Esophagus squamous epithelium (tissue), 4 donors: Measurements from ENCODE around the gene FAM168A.

Experiments used
- CTCF ChIP-seq, 6 experiments: fragments of 450-650 bp in 4 of 6; fragments of 200-600 bp in 2 of 6; sonication (generic) in 2 of 6; IDR thresholded peaks; one replicate each; pipeline ENCODE4 v1.5.1; 2016 to 2019; ENCODE audit warnings: antibody characterized with exemption in 6 of 6, mild to moderate bottlenecking in 4 of 6, moderate library complexity in 4 of 6
- POLR2A ChIP-seq, 4 donors: fragments of 450-650 bp; IDR thresholded peaks; one replicate each; pipeline ENCODE4 v1.6.1; 2017; ENCODE audit warnings: antibody characterized with exemption in 4 of 4, mild to moderate bottlenecking in 4 of 4, moderate library complexity in 3 of 4

GRCh38 chr11:73399636-73400035 is 198.3 kb downstream of the FAM168A start:
- no peak for TF ChIP-seq POLR2A (IDR thresholded peaks at IDR 0.05)
- TF ChIP-seq CTCF (IDR thresholded peaks at IDR 0.05): no peak
